ENCODE data around the gene ZBTB44.
A peak's percentile ranks its signal among the peaks of the same experiment; 100 is the strongest.
"Not testable (repeated sequence)": the region's sequence is repeated elsewhere in the genome, so short reads cannot be mapped to it uniquely, and the experiment has no call there.

The ZBTB44 gene

GRCh38 chr11:130194241-130195023 is 120.3 kb downstream of the ZBTB44 start:
- ATAC-seq = no peak

GRCh38 chr11:130193551-130193950 is 121.2 kb downstream of the ZBTB44 start:
- not testable (repeated sequence) for ATAC-seq

- ATAC-seq = no peak
Observed at GRCh38 chr11:130192845-130193267, 121.9 kb downstream of the ZBTB44 start.

- ATAC-seq = no peak
Observed at GRCh38 chr11:130191896-130192295, 122.8 kb downstream of the ZBTB44 start.

- ATAC-seq = no peak
Observed at GRCh38 chr11:130190371-130190881, 124.3 kb downstream of the ZBTB44 start.

GRCh38 chr11:130189492-130190210 is 125.1 kb downstream of the ZBTB44 start:
- ATAC-seq = no peak

- ATAC-seq = no peak
Observed at GRCh38 chr11:130188585-130189347, 126.0 kb downstream of the ZBTB44 start.

GRCh38 chr11:130188047-130188446 is 126.7 kb downstream of the ZBTB44 start:
- ATAC-seq = no peak

- no peak for ATAC-seq
Observed at GRCh38 chr11:130187096-130187495, 127.6 kb downstream of the ZBTB44 start.

GRCh38 chr11:130183878-130184610 is 130.7 kb downstream of the ZBTB44 start:
- ATAC-seq = no peak

GRCh38 chr11:130181295-130182272 is 133.1 kb downstream of the ZBTB44 start:
- peak in 1 of 2 donors; percentile 25 for ATAC-seq

- ATAC-seq = no peak
Observed at GRCh38 chr11:130180896-130181294, 133.8 kb downstream of the ZBTB44 start.

- peak in 1 of 2 donors; percentile 27 for ATAC-seq
Observed at GRCh38 chr11:130180491-130180890, 134.2 kb downstream of the ZBTB44 start.

GRCh38 chr11:130179396-130180306 is 135.1 kb downstream of the ZBTB44 start:
- ATAC-seq = no peak

GRCh38 chr11:130178441-130179339 is 136.0 kb downstream of the ZBTB44 start:
- ATAC-seq = no peak

- no peak for ATAC-seq
Observed at GRCh38 chr11:130177782-130178181, 136.9 kb downstream of the ZBTB44 start.

Measured in activated CD4-positive, CD25-positive, alpha-beta regulatory T cell treated with anti-CD3 and anti-CD28 coated beads, Interleukin-2, amount 50 U/mL, for 24 hours (primary cell).